DND-41 (cell line): ENCODE measurements around the gene NETO1.

ENCODE experiments used
- EZH2 ChIP-seq: IDR thresholded peaks from 3 replicates; pipeline ENCODE4 v1.6.1; 2012; ENCODE audit warnings: borderline replicate concordance, low read depth, mild to moderate bottlenecking, moderate library complexity, low read length, inconsistent platforms; ENCODE audit not compliant: severe bottlenecking
- TF ChIP-seq, protein P1 (sequence below): IDR thresholded peaks from 2 replicates; pipeline ENCODE4 v1.5.1; 2012; ENCODE audit warnings: borderline replicate concordance, low read length, moderate library complexity, mild to moderate bottlenecking; ENCODE audit not compliant: poor library complexity, severe bottlenecking; ENCODE audit errors: extremely low read depth

DNA sequence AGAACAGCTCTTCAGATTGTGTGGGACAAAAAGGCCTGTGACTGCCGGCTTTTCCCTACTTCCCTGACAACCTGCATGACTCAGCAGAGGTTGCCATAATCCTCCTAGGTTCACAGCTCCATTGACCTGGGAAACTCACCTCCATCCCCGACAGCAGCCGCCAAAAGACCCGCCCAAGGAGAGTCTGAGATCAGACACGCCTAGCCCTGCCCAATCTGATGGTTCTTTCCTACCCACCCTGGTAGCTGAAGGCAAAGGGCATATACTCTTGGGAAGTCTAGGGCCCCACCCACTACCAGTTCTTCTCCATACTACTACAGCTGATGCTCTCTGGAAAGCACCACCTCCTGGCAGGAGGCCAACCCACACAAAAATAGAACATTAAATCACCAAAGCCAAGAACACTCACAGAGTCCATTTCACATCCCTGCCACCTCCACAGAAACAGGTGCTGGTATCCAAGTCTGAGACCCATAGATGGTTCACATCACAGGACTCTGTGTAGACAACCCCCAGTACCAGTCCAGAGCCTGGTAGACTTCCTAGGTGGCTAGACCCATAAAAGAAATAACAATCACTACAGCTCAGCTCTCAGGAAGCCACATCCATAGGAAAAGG is 140.6 kb downstream of the NETO1 start:
- TF ChIP-seq, protein P1, sequence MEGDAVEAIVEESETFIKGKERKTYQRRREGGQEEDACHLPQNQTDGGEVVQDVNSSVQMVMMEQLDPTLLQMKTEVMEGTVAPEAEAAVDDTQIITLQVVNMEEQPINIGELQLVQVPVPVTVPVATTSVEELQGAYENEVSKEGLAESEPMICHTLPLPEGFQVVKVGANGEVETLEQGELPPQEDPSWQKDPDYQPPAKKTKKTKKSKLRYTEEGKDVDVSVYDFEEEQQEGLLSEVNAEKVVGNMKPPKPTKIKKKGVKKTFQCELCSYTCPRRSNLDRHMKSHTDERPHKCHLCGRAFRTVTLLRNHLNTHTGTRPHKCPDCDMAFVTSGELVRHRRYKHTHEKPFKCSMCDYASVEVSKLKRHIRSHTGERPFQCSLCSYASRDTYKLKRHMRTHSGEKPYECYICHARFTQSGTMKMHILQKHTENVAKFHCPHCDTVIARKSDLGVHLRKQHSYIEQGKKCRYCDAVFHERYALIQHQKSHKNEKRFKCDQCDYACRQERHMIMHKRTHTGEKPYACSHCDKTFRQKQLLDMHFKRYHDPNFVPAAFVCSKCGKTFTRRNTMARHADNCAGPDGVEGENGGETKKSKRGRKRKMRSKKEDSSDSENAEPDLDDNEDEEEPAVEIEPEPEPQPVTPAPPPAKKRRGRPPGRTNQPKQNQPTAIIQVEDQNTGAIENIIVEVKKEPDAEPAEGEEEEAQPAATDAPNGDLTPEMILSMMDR = no peak
- no peak for TF ChIP-seq EZH2
